IMR-90 (cell line): ENCODE results near the gene SUGCT.

Experiments
- BHLHE40 ChIP-seq: fragments of 150-350 bp; IDR thresholded peaks from 2 replicates; pipeline ENCODE4 v1.6.1; 2016; ENCODE audit warnings: mild to moderate bottlenecking, low read depth, low read length
- CEBPB ChIP-seq: IDR thresholded peaks from 2 replicates; pipeline ENCODE4 v1.6.1; 2012; ENCODE audit warnings: low read depth, low read length, improper control_type of control experiment
- MAZ ChIP-seq: IDR thresholded peaks from 2 replicates; pipeline ENCODE4 v1.6.1; 2012; ENCODE audit warnings: low read depth, mild to moderate bottlenecking, low read length, improper control_type of control experiment, moderate library complexity, borderline replicate concordance
- MXI1 ChIP-seq: IDR thresholded peaks from 2 replicates; pipeline ENCODE4 v1.6.1; 2012; ENCODE audit warnings: low read depth, mild to moderate bottlenecking, low read length, moderate library complexity, borderline replicate concordance
- POLR2A ChIP-seq: IDR thresholded peaks from 2 replicates; pipeline ENCODE4 v1.6.1; 2012; ENCODE audit warnings: mild to moderate bottlenecking, low read depth, low read length
- RAD21 ChIP-seq: IDR thresholded peaks from 2 replicates; pipeline ENCODE4 v1.6.1; 2012; ENCODE audit warnings: low read length, improper control_type of control experiment
- RCOR1 ChIP-seq: IDR thresholded peaks from 2 replicates; pipeline ENCODE4 v1.6.1; 2012; ENCODE audit warnings: mild to moderate bottlenecking, low read length, improper control_type of control experiment; ENCODE audit not compliant: insufficient replicate concordance
- SMC3 ChIP-seq: fragments of 150-350 bp; IDR thresholded peaks from 2 replicates; pipeline ENCODE4 v1.6.1; 2016; ENCODE audit warnings: low read depth, mild to moderate bottlenecking, antibody characterized with exemption, low read length, moderate library complexity
- TF ChIP-seq, protein P1 (sequence below): conservative IDR thresholded peaks from 2 replicates; pipeline ENCODE4 v1.5.1; 2012; ENCODE audit warnings: mild to moderate bottlenecking, low read depth, low read length, improper control_type of control experiment
- TF ChIP-seq, protein P2 (sequence below): fragments of 150-350 bp; IDR thresholded peaks from 2 replicates; pipeline ENCODE4 v1.6.1; 2016; ENCODE audit warnings: low read depth, mild to moderate bottlenecking, low read length, moderate library complexity, borderline replicate concordance
- TF ChIP-seq, protein P3 (sequence below): fragments of 150-350 bp; IDR thresholded peaks from 2 replicates; pipeline ENCODE4 v1.6.1; 2017; ENCODE audit warnings: mild to moderate bottlenecking, antibody characterized with exemption, low read length, low read depth

DNA sequence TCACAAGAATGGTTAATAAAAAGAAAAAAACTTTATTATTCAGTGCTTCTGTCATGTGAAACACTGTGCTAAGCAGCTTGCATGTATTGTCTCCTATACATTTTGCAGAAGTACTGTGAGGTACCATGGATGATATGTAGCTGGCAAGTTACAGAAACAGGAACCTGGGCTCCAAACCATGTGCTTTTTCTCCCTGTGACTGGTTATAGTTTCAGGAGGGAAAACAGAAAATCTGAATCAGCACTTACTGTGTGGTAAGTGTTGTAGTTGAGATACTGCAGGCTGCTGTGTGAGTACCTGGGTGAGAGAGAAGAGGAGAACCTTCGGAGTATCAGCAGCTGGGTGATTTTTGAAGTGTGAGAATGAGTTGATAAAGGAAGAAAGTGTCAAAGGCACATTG, 285.0 kb downstream of the SUGCT start:
- TF ChIP-seq RAD21 (no peak), POLR2A (no peak), MAZ (no peak), BHLHE40 (no peak), MXI1 (no peak), SMC3 (no peak), RCOR1 (no peak), CEBPB (no peak)
- TF ChIP-seq, protein P1, sequence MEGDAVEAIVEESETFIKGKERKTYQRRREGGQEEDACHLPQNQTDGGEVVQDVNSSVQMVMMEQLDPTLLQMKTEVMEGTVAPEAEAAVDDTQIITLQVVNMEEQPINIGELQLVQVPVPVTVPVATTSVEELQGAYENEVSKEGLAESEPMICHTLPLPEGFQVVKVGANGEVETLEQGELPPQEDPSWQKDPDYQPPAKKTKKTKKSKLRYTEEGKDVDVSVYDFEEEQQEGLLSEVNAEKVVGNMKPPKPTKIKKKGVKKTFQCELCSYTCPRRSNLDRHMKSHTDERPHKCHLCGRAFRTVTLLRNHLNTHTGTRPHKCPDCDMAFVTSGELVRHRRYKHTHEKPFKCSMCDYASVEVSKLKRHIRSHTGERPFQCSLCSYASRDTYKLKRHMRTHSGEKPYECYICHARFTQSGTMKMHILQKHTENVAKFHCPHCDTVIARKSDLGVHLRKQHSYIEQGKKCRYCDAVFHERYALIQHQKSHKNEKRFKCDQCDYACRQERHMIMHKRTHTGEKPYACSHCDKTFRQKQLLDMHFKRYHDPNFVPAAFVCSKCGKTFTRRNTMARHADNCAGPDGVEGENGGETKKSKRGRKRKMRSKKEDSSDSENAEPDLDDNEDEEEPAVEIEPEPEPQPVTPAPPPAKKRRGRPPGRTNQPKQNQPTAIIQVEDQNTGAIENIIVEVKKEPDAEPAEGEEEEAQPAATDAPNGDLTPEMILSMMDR = no peak
- TF ChIP-seq, protein P2, sequence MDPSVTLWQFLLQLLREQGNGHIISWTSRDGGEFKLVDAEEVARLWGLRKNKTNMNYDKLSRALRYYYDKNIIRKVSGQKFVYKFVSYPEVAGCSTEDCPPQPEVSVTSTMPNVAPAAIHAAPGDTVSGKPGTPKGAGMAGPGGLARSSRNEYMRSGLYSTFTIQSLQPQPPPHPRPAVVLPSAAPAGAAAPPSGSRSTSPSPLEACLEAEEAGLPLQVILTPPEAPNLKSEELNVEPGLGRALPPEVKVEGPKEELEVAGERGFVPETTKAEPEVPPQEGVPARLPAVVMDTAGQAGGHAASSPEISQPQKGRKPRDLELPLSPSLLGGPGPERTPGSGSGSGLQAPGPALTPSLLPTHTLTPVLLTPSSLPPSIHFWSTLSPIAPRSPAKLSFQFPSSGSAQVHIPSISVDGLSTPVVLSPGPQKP = no peak
- TF ChIP-seq, protein P3, sequence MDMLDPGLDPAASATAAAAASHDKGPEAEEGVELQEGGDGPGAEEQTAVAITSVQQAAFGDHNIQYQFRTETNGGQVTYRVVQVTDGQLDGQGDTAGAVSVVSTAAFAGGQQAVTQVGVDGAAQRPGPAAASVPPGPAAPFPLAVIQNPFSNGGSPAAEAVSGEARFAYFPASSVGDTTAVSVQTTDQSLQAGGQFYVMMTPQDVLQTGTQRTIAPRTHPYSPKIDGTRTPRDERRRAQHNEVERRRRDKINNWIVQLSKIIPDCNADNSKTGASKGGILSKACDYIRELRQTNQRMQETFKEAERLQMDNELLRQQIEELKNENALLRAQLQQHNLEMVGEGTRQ = no peak
